GM23338 (cell line): ENCODE results near the gene CXXC5. TPM values are rescaled to one million over a fixed set of nuclear protein-coding genes. Genes with fewer than 3 reads are reported as not detected.
A peak's percentile ranks its signal among the peaks of the same experiment; 100 is the strongest.

Source experiments
- ATAC-seq: fragments of 200-7000 bp; cut with Tn5 transposase; 3 replicates; pipeline ENCODE4 v1.9.1; 2020
- DNase-seq: peaks from one replicate; pipeline ENCODE4 v3.0.0-alpha.2; 2015; ENCODE audit warnings: low spot score
- H2AFZ ChIP-seq: fragments of 200-600 bp; sonication (generic); 2 replicates; pipeline ENCODE4 v1.8.0; 2016; ENCODE audit warnings: antibody characterized with exemption, mild to moderate bottlenecking, moderate library complexity
- H3F3A ChIP-seq: fragments of 200-600 bp; sonication (generic); replicated peaks from 2 replicates; pipeline ENCODE4 v1.8.0; 2017; ENCODE audit warnings: antibody characterized with exemption, mixed run types, low read depth
- H3K27ac ChIP-seq: fragments of 200-600 bp; sonication (generic); 2 replicates; pipeline ENCODE4 v1.6.1; 2016; ENCODE audit warnings: low read depth
- H3K27me3 ChIP-seq: fragments of 200-600 bp; sonication (generic); 2 replicates; pipeline ENCODE4 v1.8.0; 2016; ENCODE audit warnings: mild to moderate bottlenecking, mixed run types, moderate library complexity; ENCODE audit not compliant: insufficient read depth
- H3K36me3 ChIP-seq: fragments of 200-600 bp; sonication (generic); 2 replicates; pipeline ENCODE4 v1.8.0; 2016; ENCODE audit warnings: mild to moderate bottlenecking; ENCODE audit not compliant: insufficient read depth
- H3K4me1 ChIP-seq: fragments of 200-600 bp; sonication (generic); 2 replicates; pipeline ENCODE4 v1.8.0; 2016; ENCODE audit warnings: mild to moderate bottlenecking, moderate library complexity; ENCODE audit not compliant: insufficient read depth
- H3K4me2 ChIP-seq: fragments of 200-600 bp; sonication (generic); 2 replicates; pipeline ENCODE4 v1.7.1; 2017; ENCODE audit warnings: mixed run types
- H3K4me3 ChIP-seq: fragments of 200-600 bp; sonication (generic); 2 replicates; pipeline ENCODE4 v1.6.1; 2016; ENCODE audit warnings: mixed run types
- H3K79me2 ChIP-seq: fragments of 200-600 bp; sonication (generic); replicated peaks from 2 replicates; pipeline ENCODE4 v1.8.0; 2017; ENCODE audit warnings: mild to moderate bottlenecking; ENCODE audit not compliant: insufficient read depth
- H3K9me2 ChIP-seq: fragments of 200-600 bp; sonication (generic); 2 replicates; pipeline ENCODE4 v1.8.0; 2017; ENCODE audit not compliant: insufficient read depth
- H4K20me1 ChIP-seq: fragments of 200-600 bp; sonication (generic); replicated peaks from 2 replicates; pipeline ENCODE4 v1.8.0; 2017; ENCODE audit warnings: mild to moderate bottlenecking; ENCODE audit not compliant: insufficient read depth
- H3K27ac Mint-ChIP-seq: 2 replicates; pipeline ENCODE4 v1.8.0; 2020; ENCODE audit warnings: inconsistent platforms, mild to moderate bottlenecking, moderate library complexity, mixed read lengths
- H3K27me3 Mint-ChIP-seq: 3 replicates; pipeline ENCODE4 v1.8.0; 2022; ENCODE audit warnings: low read depth, mild to moderate bottlenecking, moderate library complexity, mixed read lengths, inconsistent platforms; ENCODE audit not compliant: insufficient read depth, poor library complexity
- H3K36me3 Mint-ChIP-seq: 3 replicates; pipeline ENCODE4 v1.8.0; 2021; ENCODE audit warnings: low read depth, mild to moderate bottlenecking, inconsistent platforms, moderate library complexity, mixed read lengths
- H3K4me1 Mint-ChIP-seq: 3 replicates; pipeline ENCODE4 v1.8.0; 2020; ENCODE audit warnings: mild to moderate bottlenecking, inconsistent platforms, mixed read lengths
- H3K4me3 Mint-ChIP-seq: 3 replicates; pipeline ENCODE4 v1.8.0; 2021; ENCODE audit warnings: moderate library complexity, mild to moderate bottlenecking, inconsistent platforms, mixed read lengths
- H3K9me3 Mint-ChIP-seq: 3 replicates; pipeline ENCODE4 v1.8.0; 2020; ENCODE audit warnings: moderate library complexity, mild to moderate bottlenecking, inconsistent platforms, mixed read lengths
- POLR2AphosphoS5 ChIP-seq: IDR thresholded peaks from 2 replicates; pipeline ENCODE4 v1.6.1; 2016; ENCODE audit warnings: antibody characterized with exemption, low read depth
- ZNF331 ChIP-seq: fragments of 250-450 bp; sonication (Bioruptor Pico); IDR thresholded peaks from 2 replicates; pipeline ENCODE4 v1.5.0; 2020; ENCODE audit warnings: low read depth, mild to moderate bottlenecking, moderate library complexity
- polyA plus RNA-seq: library from polyadenylated mRNA; unstranded; fragments of >200 nt; fragmentation: Nextera tagmentation; extraction: Ambion mirVana; gene quantifications from 2 replicates; pipeline ENCODE4 v1.2.1, GENCODE V29; 2016
- total RNA-seq: library from RNA; depleted of rRNA; stranded (reverse); fragments of >200 nt; shearing (Covaris generic); gene quantifications from 2 replicates; pipeline ENCODE4 v1.2.3, GENCODE V29; 2014
- TF ChIP-seq, protein P1 (sequence below): fragments of 250-450 bp; sonication (Bioruptor Pico); IDR thresholded peaks from 2 replicates; pipeline ENCODE4 v1.5.0; 2020; ENCODE audit warnings: mild to moderate bottlenecking, moderate library complexity

The CXXC5 gene
- total and polyA plus RNA-seq, 2 experiments from 2014 or later: 63.3 to 111 TPM

DNA sequence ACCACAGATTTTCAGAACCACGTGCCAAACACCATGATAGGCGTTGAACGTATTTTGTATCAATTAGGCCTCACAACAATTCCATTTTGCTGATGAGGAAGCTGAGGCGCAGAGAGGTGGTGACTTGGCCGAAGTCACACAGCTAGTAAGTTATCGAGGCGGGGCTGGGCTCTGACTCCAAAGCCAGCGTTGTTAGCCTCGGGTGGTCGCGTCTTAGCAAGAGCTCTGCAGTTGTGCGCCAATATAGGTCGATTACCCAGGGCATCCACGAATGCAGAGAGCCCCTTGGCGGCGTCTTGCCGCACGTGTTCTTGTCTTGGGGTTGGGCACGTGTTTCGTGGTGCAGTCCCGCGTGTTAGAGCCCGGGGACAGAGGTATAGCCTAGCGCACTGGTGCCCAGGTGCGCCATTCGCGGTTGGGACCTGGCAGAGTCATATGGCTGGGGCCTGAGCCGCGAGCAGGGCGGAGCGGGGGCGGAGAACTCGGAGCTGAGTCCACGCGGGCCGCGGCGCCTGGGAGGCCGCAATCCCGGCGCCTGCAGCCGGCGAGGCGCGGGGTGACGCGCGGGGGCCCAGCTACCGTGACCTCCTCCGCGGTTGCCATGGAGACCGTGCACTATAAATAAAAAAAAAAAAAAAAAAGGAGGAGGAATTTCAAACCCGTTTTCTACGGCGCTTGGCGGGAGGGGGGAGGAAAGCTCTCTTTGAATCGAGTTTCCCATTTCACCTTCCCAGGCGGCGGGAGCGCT, 62.3 kb downstream of the CXXC5 start:
- Histone ChIP-seq H3K27ac (peak overlapping the region; percentile 88), H3K4me2 (peak overlapping the region; percentile 99), H3K79me2 (no peaks in the 10 kb centered on the region), H3K27me3 (peaks cover 10% of the 10 kb centered on the region), H3K9me2 (no peaks in the 10 kb centered on the region), H2AFZ (peak overlapping the region; percentile 72; the same call in 1 of the 2 replicates), H4K20me1 (no peaks in the 10 kb centered on the region), H3F3A (peaks cover 31% of the 10 kb centered on the region), H3K4me1 (peaks cover 40% of the 10 kb centered on the region), H3K36me3 (no peaks in the 10 kb centered on the region), H3K4me3 (peak overlapping the region; percentile 76)
- Mint-ChIP-seq H3K4me3 (peak overlapping the region; percentile 72), H3K36me3 (no peaks in the 10 kb centered on the region), H3K9me3 (no peaks in the 10 kb centered on the region), H3K27ac (peak overlapping the region; percentile 93), H3K4me1 (peaks cover 47% of the 10 kb centered on the region), H3K27me3 (peaks cover 39% of the 10 kb centered on the region)
- TF ChIP-seq POLR2AphosphoS5: peak; percentile 28
- TF ChIP-seq ZNF331: no peak
- TF ChIP-seq, protein P1, sequence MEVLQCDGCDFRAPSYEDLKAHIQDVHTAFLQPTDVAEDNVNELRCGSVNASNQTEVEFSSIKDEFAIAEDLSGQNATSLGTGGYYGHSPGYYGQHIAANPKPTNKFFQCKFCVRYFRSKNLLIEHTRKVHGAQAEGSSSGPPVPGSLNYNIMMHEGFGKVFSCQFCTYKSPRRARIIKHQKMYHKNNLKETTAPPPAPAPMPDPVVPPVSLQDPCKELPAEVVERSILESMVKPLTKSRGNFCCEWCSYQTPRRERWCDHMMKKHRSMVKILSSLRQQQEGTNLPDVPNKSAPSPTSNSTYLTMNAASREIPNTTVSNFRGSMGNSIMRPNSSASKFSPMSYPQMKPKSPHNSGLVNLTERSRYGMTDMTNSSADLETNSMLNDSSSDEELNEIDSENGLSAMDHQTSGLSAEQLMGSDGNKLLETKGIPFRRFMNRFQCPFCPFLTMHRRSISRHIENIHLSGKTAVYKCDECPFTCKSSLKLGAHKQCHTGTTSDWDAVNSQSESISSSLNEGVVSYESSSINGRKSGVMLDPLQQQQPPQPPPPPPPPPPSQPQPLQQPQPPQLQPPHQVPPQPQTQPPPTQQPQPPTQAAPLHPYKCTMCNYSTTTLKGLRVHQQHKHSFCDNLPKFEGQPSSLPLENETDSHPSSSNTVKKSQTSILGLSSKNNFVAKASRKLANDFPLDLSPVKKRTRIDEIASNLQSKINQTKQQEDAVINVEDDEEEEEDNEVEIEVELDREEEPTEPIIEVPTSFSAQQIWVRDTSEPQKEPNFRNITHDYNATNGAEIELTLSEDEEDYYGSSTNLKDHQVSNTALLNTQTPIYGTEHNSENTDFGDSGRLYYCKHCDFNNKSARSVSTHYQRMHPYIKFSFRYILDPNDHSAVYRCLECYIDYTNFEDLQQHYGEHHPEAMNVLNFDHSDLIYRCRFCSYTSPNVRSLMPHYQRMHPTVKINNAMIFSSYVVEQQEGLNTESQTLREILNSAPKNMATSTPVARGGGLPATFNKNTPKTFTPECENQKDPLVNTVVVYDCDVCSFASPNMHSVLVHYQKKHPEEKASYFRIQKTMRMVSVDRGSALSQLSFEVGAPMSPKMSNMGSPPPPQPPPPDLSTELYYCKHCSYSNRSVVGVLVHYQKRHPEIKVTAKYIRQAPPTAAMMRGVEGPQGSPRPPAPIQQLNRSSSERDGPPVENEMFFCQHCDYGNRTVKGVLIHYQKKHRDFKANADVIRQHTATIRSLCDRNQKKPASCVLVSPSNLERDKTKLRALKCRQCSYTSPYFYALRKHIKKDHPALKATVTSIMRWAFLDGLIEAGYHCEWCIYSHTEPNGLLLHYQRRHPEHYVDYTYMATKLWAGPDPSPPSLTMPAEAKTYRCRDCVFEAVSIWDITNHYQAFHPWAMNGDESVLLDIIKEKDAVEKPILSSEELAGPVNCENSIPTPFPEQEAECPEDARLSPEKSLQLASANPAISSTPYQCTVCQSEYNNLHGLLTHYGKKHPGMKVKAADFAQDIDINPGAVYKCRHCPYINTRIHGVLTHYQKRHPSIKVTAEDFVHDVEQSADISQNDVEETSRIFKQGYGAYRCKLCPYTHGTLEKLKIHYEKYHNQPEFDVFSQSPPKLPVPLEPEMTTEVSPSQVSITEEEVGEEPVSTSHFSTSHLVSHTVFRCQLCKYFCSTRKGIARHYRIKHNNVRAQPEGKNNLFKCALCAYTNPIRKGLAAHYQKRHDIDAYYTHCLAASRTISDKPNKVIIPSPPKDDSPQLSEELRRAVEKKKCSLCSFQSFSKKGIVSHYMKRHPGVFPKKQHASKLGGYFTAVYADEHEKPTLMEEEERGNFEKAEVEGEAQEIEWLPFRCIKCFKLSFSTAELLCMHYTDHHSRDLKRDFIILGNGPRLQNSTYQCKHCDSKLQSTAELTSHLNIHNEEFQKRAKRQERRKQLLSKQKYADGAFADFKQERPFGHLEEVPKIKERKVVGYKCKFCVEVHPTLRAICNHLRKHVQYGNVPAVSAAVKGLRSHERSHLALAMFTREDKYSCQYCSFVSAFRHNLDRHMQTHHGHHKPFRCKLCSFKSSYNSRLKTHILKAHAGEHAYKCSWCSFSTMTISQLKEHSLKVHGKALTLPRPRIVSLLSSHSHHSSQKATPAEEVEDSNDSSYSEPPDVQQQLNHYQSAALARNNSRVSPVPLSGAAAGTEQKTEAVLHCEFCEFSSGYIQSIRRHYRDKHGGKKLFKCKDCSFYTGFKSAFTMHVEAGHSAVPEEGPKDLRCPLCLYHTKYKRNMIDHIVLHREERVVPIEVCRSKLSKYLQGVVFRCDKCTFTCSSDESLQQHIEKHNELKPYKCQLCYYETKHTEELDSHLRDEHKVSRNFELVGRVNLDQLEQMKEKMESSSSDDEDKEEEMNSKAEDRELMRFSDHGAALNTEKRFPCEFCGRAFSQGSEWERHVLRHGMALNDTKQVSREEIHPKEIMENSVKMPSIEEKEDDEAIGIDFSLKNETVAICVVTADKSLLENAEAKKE: no peak
- ATAC-seq (peak; percentile 15), DNase-seq (peak; percentile 93)
